ENCODE data around the gene SLC16A6. TPM values are rescaled to one million over a fixed set of nuclear protein-coding genes. Genes with fewer than 3 reads are reported as not detected.
"Not testable (repeated sequence)": the region's sequence is repeated elsewhere in the genome, so short reads cannot be mapped to it uniquely, and the experiment has no call there.

Gene SLC16A6
- polyA plus RNA-seq, 4 donors: 0.57 to 1.1 (median 0.74) TPM

DNA sequence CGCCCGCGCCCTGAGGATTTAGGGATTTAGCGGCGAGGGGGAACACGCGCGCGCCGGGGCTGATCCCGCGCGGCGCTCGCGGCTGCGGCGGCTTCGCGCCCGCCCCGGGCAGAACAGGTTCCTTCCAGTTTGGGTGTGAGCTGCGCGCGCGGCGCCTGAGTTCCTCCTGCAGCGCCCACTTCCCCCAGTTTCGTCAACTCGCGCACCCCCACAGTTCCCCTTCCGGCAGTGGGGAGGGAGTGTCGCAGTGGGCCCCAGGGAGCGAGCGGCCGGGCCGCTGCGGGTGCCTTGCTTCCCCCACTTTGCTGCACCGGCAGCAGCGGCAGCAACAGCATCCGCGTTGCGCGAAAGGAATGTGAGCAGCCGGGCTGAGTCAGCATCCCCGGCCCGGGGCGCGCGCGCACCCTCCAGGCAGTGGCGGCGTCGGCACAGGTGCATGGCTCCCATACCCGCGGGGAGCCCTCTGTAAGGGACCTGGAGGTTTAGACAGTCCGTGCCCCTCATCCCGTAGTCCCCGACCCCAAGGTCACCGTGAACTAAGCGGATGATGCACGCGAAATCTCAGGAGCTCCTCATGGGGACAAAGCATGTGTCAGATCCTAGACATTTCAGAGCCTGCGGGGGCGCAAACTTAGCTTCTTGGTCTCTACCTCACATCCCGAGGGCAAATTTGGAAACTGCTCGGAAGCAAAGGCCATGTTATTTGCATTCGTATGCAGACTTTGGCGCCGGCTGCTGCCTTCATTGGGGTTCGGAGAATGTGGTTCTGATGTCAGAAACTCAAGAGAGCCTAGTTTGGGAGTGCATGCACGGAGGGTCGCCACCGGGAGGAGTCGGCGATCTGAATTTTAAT, 1.1 kb upstream of the SLC16A6 start:
- DNase-seq (ENCODE audit: low read depth in 4 of 4, low spot score in 3 of 4): peak in 2 of 4 donors; percentile 31 to 65

DNA sequence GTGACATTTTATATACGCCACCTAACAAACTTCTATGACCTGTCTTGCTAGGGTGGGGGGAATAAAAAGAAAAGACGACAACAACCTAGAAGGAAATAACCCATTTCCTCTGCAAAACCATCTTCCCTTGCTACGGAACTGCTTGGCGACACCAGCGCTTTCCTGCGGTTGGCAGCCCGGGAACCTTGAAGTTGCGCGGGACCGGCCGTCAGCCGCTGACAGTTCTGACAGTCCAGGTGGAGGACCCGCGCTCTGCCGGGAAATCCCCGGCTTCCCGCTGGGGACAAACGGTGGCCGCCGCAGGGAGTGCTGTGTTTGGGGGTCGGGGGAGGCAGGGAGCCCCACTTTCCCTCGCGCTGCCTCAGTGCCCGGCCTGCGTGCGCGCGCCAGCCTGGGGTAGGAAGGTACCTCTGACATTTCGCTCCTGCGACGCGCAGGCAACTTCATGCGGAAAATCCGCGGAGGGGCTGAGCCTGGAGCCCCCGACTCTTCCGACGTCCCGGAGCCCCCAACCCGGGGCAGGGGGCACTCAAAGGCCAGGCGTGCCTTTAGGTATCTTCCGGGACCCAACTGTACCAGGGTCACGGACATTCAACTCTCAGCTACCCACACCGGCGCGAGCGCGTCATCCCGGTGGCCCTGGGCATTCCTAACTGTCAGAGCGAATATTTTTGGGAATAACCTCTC, 516 bp downstream of the SLC16A6 start:
- no peak for DNase-seq (ENCODE audit: low read depth in 4 of 4, low spot score in 3 of 4)

DNA sequence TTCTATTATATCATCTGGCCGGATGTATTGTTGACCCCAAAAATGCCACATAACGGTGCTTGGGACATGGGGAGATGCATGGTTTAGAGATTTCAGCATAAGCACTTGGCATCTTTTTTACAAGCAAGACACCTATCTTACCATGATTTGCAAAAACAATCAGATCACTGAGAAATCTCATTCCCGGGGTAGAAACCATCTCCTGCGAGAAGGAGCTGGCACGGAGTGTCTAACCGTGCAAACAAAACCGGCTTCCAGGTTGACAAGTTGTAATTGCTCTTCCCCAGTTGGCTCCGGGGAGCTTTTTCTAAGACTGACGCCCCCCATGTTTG, 1.0 kb downstream of the SLC16A6 start:
- DNase-seq (ENCODE audit: low read depth in 4 of 4, low spot score in 3 of 4): no peak

DNA sequence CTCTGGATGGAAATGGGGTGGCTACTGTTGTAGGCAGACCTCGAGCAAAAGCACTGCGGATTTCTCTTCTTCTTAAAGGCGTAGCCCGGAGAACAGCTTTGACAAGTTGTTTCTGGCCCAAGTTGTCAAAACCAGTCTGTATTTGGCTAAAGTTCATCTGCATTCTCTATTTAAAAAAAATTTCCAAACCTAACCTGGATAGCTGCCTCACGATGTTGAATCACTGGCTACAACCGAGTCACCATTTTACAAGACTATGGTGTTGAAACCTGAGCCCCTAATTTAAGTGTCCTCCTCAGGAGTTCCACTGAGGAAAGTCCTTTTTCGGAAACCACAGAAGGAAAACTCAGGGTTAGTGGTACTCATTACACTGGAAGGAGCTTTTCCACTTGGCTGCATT, 1.5 kb downstream of the SLC16A6 start:
- no peak for DNase-seq (ENCODE audit: low read depth in 4 of 4, low spot score in 3 of 4)

DNA sequence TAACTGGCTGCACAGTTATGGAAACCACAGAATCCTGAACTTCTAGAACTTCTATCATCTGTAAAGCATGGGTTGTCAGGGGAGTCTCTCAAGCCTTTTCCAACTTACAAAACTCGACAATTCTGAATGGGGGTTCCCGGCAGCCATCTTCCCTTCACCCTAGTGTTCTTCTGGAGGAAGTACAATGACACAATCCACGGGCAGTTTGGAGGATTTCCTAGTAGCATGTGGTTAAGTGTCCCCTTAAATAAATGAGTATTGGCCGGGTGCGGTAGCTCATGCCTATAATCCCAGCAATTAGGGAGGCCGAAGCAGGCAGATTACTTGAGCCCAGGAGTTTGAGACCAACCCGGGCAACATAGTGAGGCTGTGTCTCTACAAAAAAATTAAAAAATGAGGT, 2.1 kb downstream of the SLC16A6 start:
- DNase-seq (ENCODE audit: low read depth in 4 of 4, low spot score in 3 of 4): no peak

DNA sequence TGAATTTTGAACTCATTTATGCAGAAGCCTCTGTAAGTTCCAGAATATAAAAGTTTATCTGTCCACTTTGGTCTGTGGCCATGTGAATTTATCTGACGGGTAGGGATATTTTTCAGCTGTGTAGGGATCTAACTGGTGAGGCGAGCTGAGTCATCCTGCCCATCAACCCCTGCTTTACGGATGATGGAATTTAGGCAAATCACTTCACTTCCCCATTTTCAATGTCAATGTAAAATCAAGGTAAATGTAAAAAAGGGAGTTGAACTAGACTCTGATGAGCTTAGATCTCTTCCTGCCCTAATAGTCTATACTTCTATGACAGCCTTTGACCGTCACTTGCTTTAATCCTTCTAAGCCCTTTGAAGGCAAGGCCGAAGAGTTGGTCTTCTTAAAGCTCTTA, 2.6 kb downstream of the SLC16A6 start:
- no peak for DNase-seq (ENCODE audit: low read depth in 4 of 4, low spot score in 3 of 4)

DNA sequence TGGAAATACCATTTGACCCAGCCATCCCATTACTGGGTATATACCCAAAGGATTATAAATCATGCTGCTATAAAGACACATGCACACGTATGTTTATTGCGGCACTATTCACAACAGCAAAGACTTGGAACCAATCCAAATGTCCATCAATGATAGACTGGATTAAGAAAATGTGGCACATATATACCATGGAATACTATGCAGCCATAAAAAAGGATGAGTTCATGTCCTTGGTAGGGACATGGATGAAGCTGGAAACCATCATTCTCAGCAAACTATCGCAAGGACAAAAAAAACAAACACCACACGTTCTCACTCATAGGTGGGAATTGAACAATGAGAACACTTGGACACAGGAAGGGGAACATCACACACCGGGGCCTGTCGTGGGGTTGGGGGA, 9.0 kb downstream of the SLC16A6 start:
- DNase-seq (ENCODE audit: low read depth in 4 of 4, low spot score in 3 of 4): not testable (repeated sequence)

DNA sequence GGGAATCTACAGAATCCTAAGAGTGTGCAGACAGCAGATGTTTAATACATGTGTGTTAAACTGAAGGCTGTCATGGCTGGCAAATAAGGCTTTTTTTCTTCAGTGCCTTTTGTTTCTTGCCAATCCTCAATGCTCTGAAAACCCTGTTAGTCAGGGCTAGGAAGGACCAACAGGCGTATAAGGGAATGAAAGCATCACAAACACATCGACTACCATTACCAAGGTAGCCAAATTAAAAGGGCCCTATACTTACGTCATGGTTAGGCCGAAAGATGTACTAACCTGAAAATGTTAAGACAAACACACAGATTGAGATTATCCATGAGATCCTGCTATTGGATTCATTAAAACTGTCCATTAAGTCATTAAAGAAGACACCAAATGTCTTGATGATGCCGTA, 13.1 kb downstream of the SLC16A6 start:
- DNase-seq (ENCODE audit: low read depth in 4 of 4, low spot score in 3 of 4): no peak

DNA sequence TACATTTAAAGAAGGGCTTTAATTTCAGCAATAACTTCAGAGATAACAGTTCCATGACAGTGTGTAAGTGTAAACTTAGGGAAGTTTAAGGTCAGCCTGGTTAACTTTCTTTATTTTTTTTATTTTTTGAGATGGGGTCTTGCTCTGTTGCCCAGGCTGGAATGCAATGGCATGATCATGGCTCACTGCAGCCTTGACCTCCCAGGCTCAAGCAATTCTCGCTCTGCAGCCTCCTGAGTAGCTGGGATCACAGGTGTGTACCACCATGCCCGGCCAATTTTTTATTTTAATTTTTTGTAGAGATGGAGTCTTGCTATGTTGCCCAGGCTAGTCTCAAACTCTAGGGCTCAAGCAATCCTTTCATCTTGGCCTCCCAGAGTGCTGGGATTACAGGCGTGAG, 14.6 kb downstream of the SLC16A6 start:
- not testable (repeated sequence) for DNase-seq (ENCODE audit: low read depth in 4 of 4, low spot score in 3 of 4)

DNA sequence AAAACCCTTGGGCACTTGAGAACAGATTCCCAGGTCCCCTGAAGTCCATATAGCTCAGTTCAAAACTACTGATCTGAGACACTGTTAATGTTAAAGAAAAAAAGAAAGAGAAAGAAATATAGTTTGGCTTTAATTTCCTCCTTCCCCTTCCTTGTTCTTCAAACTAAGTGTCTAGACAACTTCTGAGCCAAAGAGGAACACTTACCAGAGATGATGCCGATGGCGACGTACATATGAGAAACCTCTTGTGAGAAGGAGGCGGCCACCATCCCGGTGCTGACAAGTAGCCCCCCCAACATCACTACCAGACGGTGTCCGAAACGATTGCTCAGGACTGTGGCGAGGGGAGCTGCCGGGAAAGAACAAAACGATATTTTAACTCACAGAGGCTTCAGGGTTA, 17.2 kb downstream of the SLC16A6 start:
- DNase-seq (ENCODE audit: low read depth in 4 of 4, low spot score in 3 of 4): no peak

DNA sequence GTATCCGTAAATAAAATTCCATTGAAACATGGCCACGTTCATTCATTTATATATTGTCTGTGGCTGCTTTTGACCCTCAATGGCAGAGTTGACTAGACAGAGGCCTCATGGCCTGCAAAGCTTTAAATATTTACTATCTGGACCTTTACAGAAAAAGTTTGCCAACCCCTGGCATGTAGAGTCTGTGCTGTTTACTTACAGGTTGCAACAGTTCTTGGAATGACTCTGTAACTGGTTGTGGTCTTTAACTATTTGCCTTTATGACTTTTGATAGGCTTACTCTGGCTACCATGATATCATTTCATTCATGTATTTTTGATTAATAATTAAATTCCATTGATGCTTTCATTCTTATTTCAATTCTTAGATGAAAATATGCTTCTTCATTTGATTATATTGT, 25.1 kb downstream of the SLC16A6 start:
- DNase-seq (ENCODE audit: low read depth in 4 of 4, low spot score in 3 of 4): not testable (repeated sequence)

DNA sequence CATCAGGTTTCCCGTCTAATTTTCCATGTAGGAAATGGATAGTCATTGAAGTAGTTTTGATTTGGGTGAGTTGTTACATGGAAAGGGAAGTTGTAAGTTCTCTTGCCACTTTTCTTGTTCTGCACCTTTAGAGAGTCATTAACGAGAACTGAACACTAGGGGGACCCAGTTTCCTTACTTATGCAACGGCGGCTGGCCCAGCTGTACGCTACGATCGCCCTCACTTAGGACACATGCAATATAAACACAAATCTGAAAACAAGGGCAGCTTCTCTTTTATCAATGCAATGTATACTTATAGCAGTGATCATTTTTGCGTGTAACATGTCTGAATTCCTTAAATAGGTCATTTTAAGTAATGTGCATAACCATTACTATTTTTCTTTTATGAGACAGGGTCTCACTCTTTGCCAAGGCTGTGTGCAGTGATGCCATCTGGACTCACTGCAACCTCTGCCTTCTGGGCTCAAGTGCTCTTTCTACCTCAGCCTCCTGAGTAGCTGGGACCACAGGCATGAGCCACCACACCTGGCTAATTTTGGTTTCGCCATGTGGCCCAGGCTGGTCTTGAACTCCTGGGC, 27.7 kb downstream of the SLC16A6 start:
- DNase-seq (ENCODE audit: low read depth in 4 of 4, low spot score in 3 of 4): not testable (repeated sequence)

DNA sequence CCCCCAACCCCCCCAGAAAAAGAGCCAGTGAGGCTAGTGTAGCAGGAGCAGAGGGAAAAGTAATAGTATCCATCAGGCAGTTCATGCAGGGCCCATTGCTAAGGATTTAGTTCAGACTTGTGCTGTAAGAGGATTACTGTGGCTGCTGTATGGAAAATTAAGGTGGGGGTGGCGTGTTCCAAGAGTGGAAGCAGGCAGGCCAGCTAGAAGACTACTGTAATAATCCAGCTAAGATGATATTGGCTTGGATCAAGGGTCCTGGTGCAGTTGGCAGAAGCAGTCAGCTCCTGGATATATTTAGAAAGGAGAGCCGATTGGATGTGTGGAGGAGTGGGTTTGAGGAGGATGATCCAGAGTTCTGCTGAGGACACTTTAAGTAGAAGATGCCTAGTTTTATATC, 28.5 kb downstream of the SLC16A6 start:
- DNase-seq (ENCODE audit: low read depth in 4 of 4, low spot score in 3 of 4): not testable (repeated sequence)

DNA sequence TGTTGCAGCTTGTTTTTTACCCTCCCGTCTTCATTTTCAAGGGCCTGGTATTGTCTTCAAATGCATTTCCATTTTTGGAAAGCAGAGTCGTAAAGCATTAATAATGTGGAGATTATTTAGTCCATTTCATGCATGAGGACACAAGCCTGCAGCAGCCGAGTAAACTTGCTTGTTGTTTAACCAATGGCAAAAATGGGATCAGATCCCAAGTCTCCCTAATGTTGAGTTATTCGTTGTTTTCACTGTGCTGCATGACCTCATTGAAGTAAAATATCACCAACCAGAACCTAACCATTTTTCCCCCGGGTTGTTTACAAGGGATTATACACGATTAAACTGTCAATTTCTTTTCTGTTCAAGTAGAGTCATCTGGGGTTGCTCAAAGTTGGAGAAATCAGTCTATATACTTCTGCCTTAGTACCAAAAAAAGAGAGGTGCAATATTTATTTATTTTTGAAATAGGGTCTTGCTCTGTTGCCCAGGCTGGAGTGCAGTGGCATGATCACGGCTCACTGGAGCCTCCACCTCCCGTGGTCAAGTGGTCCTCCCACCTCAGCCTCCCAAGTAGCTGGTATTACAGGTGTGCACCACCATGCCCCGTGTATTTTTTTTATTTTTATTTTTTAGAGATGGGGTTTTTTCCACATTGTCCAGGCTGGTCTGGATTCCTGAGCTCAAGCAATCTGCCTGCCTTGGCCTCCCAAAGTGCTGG, 30.7 kb downstream of the SLC16A6 start:
- no peak for DNase-seq (ENCODE audit: low read depth in 4 of 4, low spot score in 3 of 4)

DNA sequence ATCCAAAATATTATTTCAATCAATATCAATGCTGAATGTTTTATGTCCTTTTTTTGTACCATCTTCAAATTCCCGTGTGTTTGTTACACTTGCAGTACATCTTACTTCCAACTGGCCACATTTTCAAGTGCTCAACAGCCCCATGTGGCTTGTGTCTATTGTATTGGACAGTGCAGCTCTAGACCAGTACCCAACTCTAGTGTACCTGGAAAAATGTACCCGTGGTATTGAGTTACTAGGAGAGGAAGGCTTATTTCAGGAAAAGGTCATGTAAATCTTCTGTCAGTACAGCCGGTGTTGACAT, 31.3 kb downstream of the SLC16A6 start:
- DNase-seq (ENCODE audit: low read depth in 4 of 4, low spot score in 3 of 4): not testable (repeated sequence)

DNA sequence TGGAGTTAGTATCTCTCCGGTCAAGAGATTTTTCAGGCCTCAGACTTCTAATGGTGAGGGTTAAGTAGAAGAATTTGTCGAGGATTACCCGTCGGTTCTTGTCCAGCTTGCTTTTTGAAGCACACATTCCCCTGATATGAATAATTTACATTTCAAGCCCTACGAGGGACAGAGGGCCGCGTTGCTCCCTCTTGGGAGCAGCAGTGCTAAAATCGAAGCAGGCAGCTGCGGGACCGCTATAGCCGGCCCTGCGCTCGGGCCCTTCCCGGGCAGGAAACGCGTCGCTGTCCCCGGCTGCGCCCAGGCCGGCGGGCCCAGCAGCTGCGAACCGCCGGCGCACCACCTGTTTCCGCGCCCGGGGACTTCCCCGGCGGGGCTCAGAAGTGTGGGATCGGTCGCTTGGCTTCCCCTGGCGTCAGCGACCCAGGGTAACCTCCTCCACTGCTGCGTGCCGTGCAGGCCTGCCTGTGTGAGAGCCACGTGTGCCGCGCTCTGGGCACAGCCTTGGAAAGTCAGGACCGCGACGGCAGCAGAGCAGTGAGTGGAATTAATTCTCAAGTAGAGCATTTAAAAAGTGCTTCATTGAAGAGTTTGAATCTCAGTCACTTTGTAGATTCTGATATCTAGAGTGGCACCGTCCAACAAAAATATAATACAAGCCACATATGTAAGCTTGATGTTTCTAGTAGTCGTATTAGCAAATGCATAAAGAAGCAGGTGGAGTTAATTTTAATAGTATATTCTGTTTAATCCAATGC, 31.9 kb downstream of the SLC16A6 start:
- DNase-seq (ENCODE audit: low read depth in 4 of 4, low spot score in 3 of 4): not testable (repeated sequence)

DNA sequence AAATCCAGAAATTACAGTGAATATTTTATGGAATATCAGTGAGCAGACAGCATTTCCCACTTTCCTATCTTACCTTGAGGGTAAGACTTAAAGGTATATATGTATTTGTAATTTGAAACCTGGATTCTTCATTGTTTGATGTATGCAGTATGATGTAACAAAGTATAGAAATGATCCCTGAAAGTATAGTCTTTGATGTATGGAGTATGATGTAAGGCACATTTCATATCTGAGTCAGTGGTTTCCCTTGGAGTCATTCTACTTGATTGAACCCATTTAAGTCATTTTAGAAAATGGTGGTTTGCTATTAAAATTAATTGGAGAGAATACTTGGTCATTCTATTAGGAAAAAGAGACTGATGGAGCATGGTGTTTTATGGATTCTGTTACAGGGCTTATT, 33.0 kb downstream of the SLC16A6 start:
- DNase-seq (ENCODE audit: low read depth in 4 of 4, low spot score in 3 of 4): no peak

DNA sequence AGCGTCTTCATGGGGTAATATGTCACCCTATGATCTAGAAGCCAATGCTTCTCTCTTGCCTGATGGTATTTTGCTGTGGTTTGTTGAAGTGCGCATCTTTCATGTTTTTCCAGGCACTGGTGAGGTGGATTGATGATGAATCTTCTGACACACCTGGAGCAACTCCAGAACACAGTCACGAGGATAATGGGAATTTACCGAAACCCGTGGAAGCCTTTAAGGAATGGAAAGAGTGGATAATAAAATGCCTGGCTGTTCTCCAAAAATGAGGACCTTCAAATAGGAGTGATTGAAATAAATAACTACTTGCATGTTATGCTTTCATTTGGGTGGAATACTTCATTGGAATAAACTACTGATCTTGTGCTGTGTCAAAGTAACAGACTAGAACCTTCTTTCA, 34.2 kb downstream of the SLC16A6 start:
- not testable (repeated sequence) for DNase-seq (ENCODE audit: low read depth in 4 of 4, low spot score in 3 of 4)

DNA sequence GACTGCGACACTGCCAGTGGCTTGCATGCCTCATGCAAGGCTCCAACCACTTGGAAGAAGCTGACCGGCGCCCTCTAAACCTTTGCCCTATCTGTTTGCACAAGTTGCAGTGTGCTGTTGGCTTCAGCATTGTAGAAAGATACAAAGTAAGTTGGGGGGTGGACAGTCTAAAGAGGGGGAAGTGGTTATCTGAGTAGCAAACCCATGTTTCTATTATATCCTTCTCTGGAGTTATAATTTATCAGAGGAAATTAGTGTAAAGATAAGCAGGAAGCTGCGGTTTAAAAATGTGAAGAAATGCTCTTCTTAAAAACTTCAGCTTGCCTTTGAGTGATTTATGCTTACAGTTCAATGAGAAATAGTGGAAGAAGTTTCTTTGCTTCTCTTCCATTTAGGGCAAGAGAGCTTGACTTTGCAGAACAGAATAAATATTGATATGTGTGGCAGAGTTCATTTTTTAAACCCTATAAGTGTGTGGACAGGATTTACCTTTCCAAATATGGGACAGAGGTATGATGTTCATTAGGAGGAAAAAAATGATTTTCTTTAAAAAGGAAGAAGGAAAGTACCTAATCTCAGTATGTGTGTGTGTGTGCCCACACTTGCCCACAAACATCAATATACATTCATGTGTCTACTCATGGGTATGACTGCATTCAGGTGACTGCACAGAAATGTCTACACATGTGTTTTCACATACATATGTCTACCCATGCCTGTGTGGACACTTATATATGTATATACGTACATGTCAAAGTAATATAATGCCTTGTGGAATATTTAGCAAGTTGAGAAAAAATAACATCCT, 35.0 kb downstream of the SLC16A6 start:
- DNase-seq (ENCODE audit: low read depth in 4 of 4, low spot score in 3 of 4): no peak

DNA sequence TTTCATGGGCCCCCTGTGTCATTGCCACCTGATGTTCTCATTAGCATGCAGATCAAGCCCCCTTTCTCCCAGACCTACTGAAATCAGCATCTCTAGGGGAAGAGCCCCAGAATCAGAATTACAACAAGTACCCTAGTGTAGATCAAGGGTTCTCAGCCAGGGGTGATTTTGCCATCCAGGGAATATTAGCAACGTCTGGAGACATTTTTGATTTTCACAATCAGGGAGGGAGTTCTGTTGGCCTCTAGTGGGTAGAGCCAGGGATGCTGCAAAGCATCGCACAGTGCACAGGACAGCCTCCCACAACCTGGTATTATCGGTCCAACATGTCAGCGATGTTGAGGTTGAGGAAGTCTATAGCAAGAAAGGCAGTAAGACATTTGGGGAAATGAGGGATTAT, 35.8 kb downstream of the SLC16A6 start:
- DNase-seq (ENCODE audit: low read depth in 4 of 4, low spot score in 3 of 4): no peak
